SK-N-SH (cell line): ENCODE measurements around the gene TBC1D2B. TPM values are rescaled to one million over a fixed set of nuclear protein-coding genes. Genes with fewer than 3 reads are reported as not detected.
"Not testable (repeated sequence)": the region's sequence is repeated elsewhere in the genome, so short reads cannot be mapped to it uniquely, and the experiment has no call there.

Experiments
- CTCF ChIA-PET: fragments of 300-600, 350-600 bp; formaldehyde crosslinking; extraction: SDS; loops from one replicate; lab custom pipeline; 2021; lab: Yijun Ruan, JAX
- POLR2A ChIA-PET: fragments of 350-600 bp; sonication (Branson Sonifier 250); formaldehyde crosslinking; extraction: SDS; loops from one replicate; lab custom pipeline; 2020; ENCODE audit warnings: antibody characterized with exemption, inconsistent platforms; lab: Yijun Ruan, JAX
- DNase-seq: peaks from one replicate; pipeline ENCODE4 v3.0.0; 2012
- H2AFZ ChIP-seq: fragments of 200-600 bp; sonication (generic); 2 replicates; pipeline ENCODE4 v1.8.1; 2016; ENCODE audit warnings: antibody characterized with exemption, mild to moderate bottlenecking, low read depth
- H3F3A ChIP-seq: fragments of 200-600 bp; sonication (generic); replicated peaks from 2 replicates; pipeline ENCODE3; 2016; ENCODE audit warnings: antibody characterized with exemption, mild to moderate bottlenecking; ENCODE audit not compliant: insufficient read depth
- H3K27ac ChIP-seq, 2 experiments: fragments of 200-500 bp in 1 of 2; fragments of 200-600 bp in 1 of 2; sonication (Bioruptor generic) in 1 of 2; sonication (generic), shearing (Covaris generic) in 1 of 2; 2 replicates each; pipeline versions ENCODE4 v1.5.1 to v1.6.1; 2014 to 2016; ENCODE audit warnings: low read depth in 2 of 2, inconsistent platforms in 1 of 2, low read length in 1 of 2, mild to moderate bottlenecking in 1 of 2, mixed read lengths in 1 of 2
- H3K27me3 ChIP-seq: fragments of 200-600 bp; sonication (generic), shearing (Covaris generic); 2 replicates; pipeline ENCODE4 v1.6.1; 2016; ENCODE audit warnings: mixed run types; ENCODE audit not compliant: insufficient read depth
- H3K36me3 ChIP-seq, 2 experiments: fragments of 200-500 bp in 1 of 2; fragments of 200-600 bp in 1 of 2; sonication (Bioruptor generic) in 1 of 2; sonication (generic) in 1 of 2; replicated peaks in 1 of 2; 2 replicates each; pipeline versions ENCODE3 to v1.5.1; 2014 to 2016; ENCODE audit warnings: low read length in 1 of 2, mild to moderate bottlenecking in 1 of 2; ENCODE audit not compliant: insufficient read depth in 2 of 2, control insufficient read depth in 1 of 2
- H3K4me1 ChIP-seq, 2 experiments: fragments of 200-500 bp in 1 of 2; fragments of 200-600 bp in 1 of 2; sonication (Bioruptor generic) in 1 of 2; sonication (generic), shearing (Covaris generic) in 1 of 2; 2 replicates each; pipeline versions ENCODE4 v1.5.1 to v1.6.1; 2014 to 2016; ENCODE audit warnings: low read depth in 1 of 2, low read length in 1 of 2, mixed run types in 1 of 2; ENCODE audit not compliant: insufficient read depth in 2 of 2, control insufficient read depth in 1 of 2
- H3K4me2 ChIP-seq: fragments of 200-600 bp; sonication (generic), shearing (Covaris generic); 2 replicates; pipeline ENCODE4 v1.6.1; 2017; ENCODE audit warnings: mixed run types
- H3K4me3 ChIP-seq, 2 experiments: fragments of 200-500 bp in 1 of 2; fragments of 200-600 bp in 1 of 2; sonication (Bioruptor generic) in 1 of 2; sonication (generic), shearing (Covaris generic) in 1 of 2; 2 replicates each; pipeline versions ENCODE4 v1.5.1 to v1.8.1; 2014 to 2016; ENCODE audit warnings: low read depth in 2 of 2, inconsistent platforms in 1 of 2, low read length in 1 of 2, mild to moderate bottlenecking in 1 of 2, mixed read lengths in 1 of 2, moderate library complexity in 1 of 2
- H3K79me2 ChIP-seq: fragments of 200-600 bp; sonication (generic); 2 replicates; pipeline ENCODE4 v1.8.1; 2017; ENCODE audit warnings: mild to moderate bottlenecking; ENCODE audit not compliant: insufficient read depth
- H3K9ac ChIP-seq: fragments of 200-600 bp; sonication (generic); 2 replicates; pipeline ENCODE4 v1.6.1; 2017; ENCODE audit warnings: mixed run types
- H3K9me2 ChIP-seq: fragments of 200-600 bp; sonication (generic); 2 replicates; pipeline ENCODE4 v1.6.1; 2017; ENCODE audit warnings: mixed run types
- H3K9me3 ChIP-seq: fragments of 200-600 bp; sonication (generic); 2 replicates; pipeline ENCODE4 v1.6.1; 2017; ENCODE audit warnings: mixed run types, mild to moderate bottlenecking, moderate library complexity
- H4K20me1 ChIP-seq: fragments of 200-600 bp; sonication (generic); 2 replicates; pipeline ENCODE4 v1.6.1; 2017; ENCODE audit warnings: mild to moderate bottlenecking, mixed run types; ENCODE audit not compliant: insufficient read depth
- FOXM1 ChIP-seq: IDR thresholded peaks from 2 replicates; pipeline ENCODE4 v1.4.0; 2012; ENCODE audit warnings: low read depth, mild to moderate bottlenecking
- NRF1 ChIP-seq: IDR thresholded peaks from 2 replicates; pipeline ENCODE4 v1.6.1; 2012; ENCODE audit warnings: low read depth, mild to moderate bottlenecking, low read length
- POLR2AphosphoS5 ChIP-seq: IDR thresholded peaks from 2 replicates; pipeline ENCODE4 v1.6.1; 2012; ENCODE audit warnings: low read depth, low read length
- RAD21 ChIP-seq: IDR thresholded peaks from 2 replicates; pipeline ENCODE4 v1.6.1; 2012; ENCODE audit warnings: mild to moderate bottlenecking, low read length
- RCOR1 ChIP-seq: fragments of 150-350 bp; IDR thresholded peaks from 2 replicates; pipeline ENCODE4 v1.6.1; 2017; ENCODE audit warnings: antibody characterized with exemption, low read length
- SMC3 ChIP-seq: IDR thresholded peaks from 2 replicates; pipeline ENCODE4 v1.6.1; 2012; ENCODE audit warnings: low read depth, low read length, improper control_type of control experiment
- TEAD4 ChIP-seq: IDR thresholded peaks from 2 replicates; pipeline ENCODE4 v1.4.0; 2012; ENCODE audit warnings: mild to moderate bottlenecking, borderline replicate concordance; ENCODE audit not compliant: insufficient read depth
- YY1 ChIP-seq: IDR thresholded peaks from 2 replicates; pipeline ENCODE4 v1.4.0; 2012; ENCODE audit warnings: low read depth, mild to moderate bottlenecking
- WGBS: methylation state at CpG from one replicate; pipeline ENCODE4 v1.1.6; 2017; ENCODE audit warnings: low lambda C conversion rate; 5-methylcytosine and 5-hydroxymethylcytosine counted together
- polyA plus RNA-seq, 3 experiments: library from polyadenylated mRNA; depleted of rRNA; stranded (reverse); fragments of >200 nt; gene quantifications; 2 replicates each; pipeline ENCODE4 v1.2.3, GENCODE V29; 2012
- TF ChIP-seq, protein P1 (sequence below): fragments of 200-600 bp; sonication (generic); IDR thresholded peaks from 2 replicates; pipeline ENCODE4 v1.6.1; 2017; ENCODE audit warnings: antibody characterized with exemption, mild to moderate bottlenecking, moderate library complexity

Gene TBC1D2B
- polyA plus RNA-seq, 1 of the 3 experiments (the other 2 are of a cell fraction): 19.0 TPM

DNA sequence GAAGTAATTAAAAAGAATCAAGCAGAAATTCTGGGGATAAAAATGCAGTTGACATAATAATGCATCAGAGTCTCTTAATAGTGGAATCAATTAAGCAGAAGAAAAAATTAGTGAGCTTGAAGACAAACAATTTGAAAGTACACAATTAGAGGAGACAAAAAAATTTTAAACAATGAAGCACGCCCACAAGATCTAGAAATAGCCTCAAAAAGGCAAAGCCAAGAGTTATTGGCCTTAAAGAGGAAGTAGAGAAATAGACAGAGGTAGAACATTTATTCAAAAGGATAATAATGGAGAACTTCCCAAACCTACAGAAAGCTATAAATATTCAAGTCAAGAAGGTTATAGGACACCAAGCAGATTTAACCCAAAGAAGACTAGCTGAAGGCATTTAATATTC lies 113.3 kb downstream of the TBC1D2B start:
- 56% methylated on average over 1 of the region's 1 CpG for WGBS
- ChIA-PET POLR2A (interaction anchor here (1.2 kb wide), 1 partner anchor 145 kb away, joined by 7 read pairs; no protein-coding TSS in a partner anchor), CTCF (interaction anchor here (0.9 to 6.1 kb wide), 5 partner anchors 51 to 276 kb away, joined by 3 to 175 read pairs (median 9); no protein-coding TSS in a partner anchor)
- H3K4me1 ChIP-seq: no peaks in the 10 kb centered on the region; a peak in 1 of 4 replicates
- no peaks in the 10 kb centered on the region for H4K20me1 ChIP-seq
- H3F3A ChIP-seq: no peaks in the 10 kb centered on the region
- H3K4me3 ChIP-seq: no peak overlapping the region
- TF ChIP-seq NRF1: no peak
- TF ChIP-seq YY1: no peak
- TF ChIP-seq FOXM1: no peak
- no peaks in the 10 kb centered on the region; the same call in 1 of the 2 replicates for H3K9me3 ChIP-seq
- no peak overlapping the region for H3K4me2 ChIP-seq
- H3K9me2 ChIP-seq: no peaks in the 10 kb centered on the region
- H3K27me3 ChIP-seq: no peaks in the 10 kb centered on the region; the same call in 1 of the 2 replicates
- no peaks in the 10 kb centered on the region for H3K36me3 ChIP-seq
- no peak for DNase-seq
- no peak overlapping the region for H2AFZ ChIP-seq
- H3K27ac ChIP-seq: no peak overlapping the region
- H3K79me2 ChIP-seq: no peaks in the 10 kb centered on the region
- H3K9ac ChIP-seq: no peak overlapping the region

DNA sequence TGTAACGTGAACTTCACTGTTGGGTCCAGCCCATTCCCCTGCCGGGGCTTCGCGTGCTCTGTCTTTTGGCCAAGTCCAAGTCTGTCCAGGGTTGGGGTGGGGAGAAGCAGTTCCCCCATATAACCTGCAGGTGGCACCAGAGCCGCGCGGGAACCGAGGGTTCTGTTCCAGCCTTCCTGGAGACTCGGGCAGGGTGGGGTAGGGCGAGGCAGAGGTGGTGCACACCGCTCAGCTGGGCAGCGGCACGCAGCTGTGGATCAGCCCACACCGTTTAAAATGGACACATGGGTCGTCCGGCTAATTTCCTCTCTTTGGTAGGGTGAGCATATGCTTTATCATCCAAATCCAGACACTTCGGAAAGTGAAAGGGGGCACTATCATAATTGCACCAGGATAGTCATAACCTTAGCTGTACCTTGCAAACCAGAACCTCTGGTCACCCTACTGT lies 118.1 kb downstream of the TBC1D2B start:
- no peaks in the 10 kb centered on the region for H3K36me3 ChIP-seq
- peak overlapping the region; percentile 54 for H3K4me2 ChIP-seq
- 8% methylated on average over 14 of the region's 17 CpGs for WGBS
- H2AFZ ChIP-seq: no peak overlapping the region
- POLR2A ChIA-PET: interaction anchor here (1.6 kb wide), 1 partner anchor 149 kb away, joined by 3 read pairs; no protein-coding TSS in a partner anchor
- peak; percentile 91 for DNase-seq
- no peaks in the 10 kb centered on the region for H3K9me2 ChIP-seq
- H3K9me3 ChIP-seq: no peaks in the 10 kb centered on the region
- H3K27ac ChIP-seq: no peak overlapping the region
- no peaks in the 10 kb centered on the region for H3F3A ChIP-seq
- TF ChIP-seq, protein P1, sequence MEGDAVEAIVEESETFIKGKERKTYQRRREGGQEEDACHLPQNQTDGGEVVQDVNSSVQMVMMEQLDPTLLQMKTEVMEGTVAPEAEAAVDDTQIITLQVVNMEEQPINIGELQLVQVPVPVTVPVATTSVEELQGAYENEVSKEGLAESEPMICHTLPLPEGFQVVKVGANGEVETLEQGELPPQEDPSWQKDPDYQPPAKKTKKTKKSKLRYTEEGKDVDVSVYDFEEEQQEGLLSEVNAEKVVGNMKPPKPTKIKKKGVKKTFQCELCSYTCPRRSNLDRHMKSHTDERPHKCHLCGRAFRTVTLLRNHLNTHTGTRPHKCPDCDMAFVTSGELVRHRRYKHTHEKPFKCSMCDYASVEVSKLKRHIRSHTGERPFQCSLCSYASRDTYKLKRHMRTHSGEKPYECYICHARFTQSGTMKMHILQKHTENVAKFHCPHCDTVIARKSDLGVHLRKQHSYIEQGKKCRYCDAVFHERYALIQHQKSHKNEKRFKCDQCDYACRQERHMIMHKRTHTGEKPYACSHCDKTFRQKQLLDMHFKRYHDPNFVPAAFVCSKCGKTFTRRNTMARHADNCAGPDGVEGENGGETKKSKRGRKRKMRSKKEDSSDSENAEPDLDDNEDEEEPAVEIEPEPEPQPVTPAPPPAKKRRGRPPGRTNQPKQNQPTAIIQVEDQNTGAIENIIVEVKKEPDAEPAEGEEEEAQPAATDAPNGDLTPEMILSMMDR: peak; percentile 90
- TF ChIP-seq RCOR1 (no peak), RAD21 (peak; percentile 93), SMC3 (peak; percentile 83), POLR2AphosphoS5 (no peak), TEAD4 (no peak)
- H3K79me2 ChIP-seq: no peaks in the 10 kb centered on the region
- H3K4me3 ChIP-seq: peak overlapping the region; percentile 29 to 39; a peak in 2 of 4 replicates
- no peaks in the 10 kb centered on the region; a peak in 1 of 4 replicates for H3K4me1 ChIP-seq
- CTCF ChIA-PET: interaction anchor here (0.6 to 7.2 kb wide), 54 partner anchors 9 to 348 kb away, joined by 3 to 117 read pairs (median 3); partner anchors contain the start of genes CIB2 and SH2D7
- H4K20me1 ChIP-seq: no peaks in the 10 kb centered on the region
- H3K27me3 ChIP-seq: peaks cover 10% of the 10 kb centered on the region; the same call in 1 of the 2 replicates
- H3K9ac ChIP-seq: no peak overlapping the region

- H3K27ac ChIP-seq, H3K9me3 ChIP-seq, H4K20me1 ChIP-seq, H2AFZ ChIP-seq, H3K79me2 ChIP-seq, H3F3A ChIP-seq, H3K9me2 ChIP-seq, H3K4me1 ChIP-seq, H3K9ac ChIP-seq, DNase-seq, H3K36me3 ChIP-seq: not testable (repeated sequence)
- Histone ChIP-seq H3K4me3 (peak overlapping the region in 1 of 2 experiments; percentile 39; a peak in 1 of 4 replicates), H3K27me3 (peaks cover 10% of the 10 kb centered on the region; the same call in 1 of the 2 replicates), H3K4me2 (0 out of 2 replicates have a peak overlapping the region, but pooled peaks have one; percentile 54)
- POLR2A ChIA-PET: interaction anchor here (1.6 kb wide), 1 partner anchor 150 kb away, joined by 3 read pairs; no protein-coding TSS in a partner anchor
- CTCF ChIA-PET: interaction anchor here (0.6 to 7.2 kb wide), 44 partner anchors 10 to 348 kb away, joined by 3 to 117 read pairs (median 4); partner anchors contain the start of genes CIB2 and SH2D7
- 50% methylated on average over 7 of the region's 7 CpGs for WGBS
Observed at GRCh38 chr15:77958716-77959431, 118.6 kb downstream of the TBC1D2B start.

DNA sequence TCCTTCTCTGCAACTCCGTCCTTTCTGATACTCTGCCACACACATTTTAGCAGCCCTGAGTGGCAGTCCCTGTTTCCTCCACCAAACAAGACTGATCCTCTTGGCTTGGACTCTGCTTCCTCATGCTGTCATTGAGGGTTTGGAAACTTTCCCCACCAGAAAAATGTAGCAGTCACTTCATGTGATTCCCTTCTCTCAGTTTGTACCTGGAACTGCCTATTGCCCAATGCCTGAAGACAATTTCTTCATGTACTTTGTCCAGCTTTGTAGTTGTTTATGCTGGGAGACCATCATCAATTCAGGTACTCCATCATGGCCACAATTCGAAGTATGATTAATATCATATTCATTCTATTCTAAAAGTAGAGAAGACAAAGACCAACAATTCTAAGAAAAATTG lies 119.5 kb downstream of the TBC1D2B start:
- H3K4me2 ChIP-seq, H3K4me1 ChIP-seq, H3K36me3 ChIP-seq, H3K4me3 ChIP-seq, H3K9ac ChIP-seq, DNase-seq, H3F3A ChIP-seq, H3K9me3 ChIP-seq, H3K79me2 ChIP-seq, H2AFZ ChIP-seq, H3K27ac ChIP-seq, POLR2A ChIA-PET, H4K20me1 ChIP-seq, H3K9me2 ChIP-seq: not testable (repeated sequence)
- WGBS: 55% methylated on average over 2 of the region's 2 CpGs
- CTCF ChIA-PET: interaction anchor here (2.7 to 7.2 kb wide), 2 partner anchors 153 to 283 kb away, joined by 32 to 117 read pairs; no protein-coding TSS in a partner anchor
- H3K27me3 ChIP-seq: peaks cover 10% of the 10 kb centered on the region; the same call in 1 of the 2 replicates
